HepG2 (cell line): ENCODE measurements around the gene PLCB2. TPM values are rescaled to one million over a fixed set of nuclear protein-coding genes. Genes with fewer than 3 reads are reported as not detected.

Experiments
- AKAP8 ChIP-seq: sonication (generic); formaldehyde crosslinking; IDR thresholded peaks from 2 replicates; pipeline ENCODE4 v1.5.1; 2020; ENCODE audit warnings: mild to moderate bottlenecking, missing genetic modification reagents
- ARHGAP35 ChIP-seq: sonication (generic); formaldehyde crosslinking; IDR thresholded peaks from 2 replicates; pipeline ENCODE4 v1.9.0; 2022; ENCODE audit warnings: mild to moderate bottlenecking, inconsistent platforms, moderate library complexity, missing genetic modification reagents, borderline replicate concordance
- ARID5B ChIP-seq: IDR thresholded peaks from 2 replicates; pipeline ENCODE4 v1.4.0; 2020; ENCODE audit warnings: mild to moderate bottlenecking, missing genetic modification reagents
- ARNT ChIP-seq: fragments of 450-650 bp; IDR thresholded peaks from 2 replicates; pipeline ENCODE4 v1.6.1; 2017
- CEBPZ ChIP-seq: IDR thresholded peaks from 2 replicates; pipeline ENCODE4 v1.6.1; 2012; ENCODE audit warnings: low read length, improper control_type of control experiment
- FOXK2 ChIP-seq: fragments of 450-650 bp; IDR thresholded peaks from 2 replicates; pipeline ENCODE4 v1.6.1; 2016
- HNRNPK ChIP-seq: fragments of 200-400 bp; formaldehyde crosslinking; IDR thresholded peaks from 2 replicates; pipeline ENCODE4 v1.6.1; 2018; ENCODE audit warnings: low read length, low read depth, moderate library complexity, mild to moderate bottlenecking; ENCODE audit not compliant: poor library complexity, severe bottlenecking
- LCORL ChIP-seq, 2 experiments: fragments of 450-650 bp in 1 of 2; sonication (generic) in 1 of 2; formaldehyde crosslinking in 1 of 2; IDR thresholded peaks; 2 replicates each; pipeline versions ENCODE4 v1.5.0 to v1.6.1; 2017 to 2020; ENCODE audit warnings: antibody characterized with exemption in 1 of 2, missing genetic modification reagents in 1 of 2
- MED8 ChIP-seq: sonication (generic); formaldehyde crosslinking; IDR thresholded peaks from 2 replicates; pipeline ENCODE4 v1.8.1; 2023; ENCODE audit warnings: mild to moderate bottlenecking, missing genetic modification reagents; ENCODE audit not compliant: insufficient replicate concordance
- NR3C1 ChIP-seq: sonication (generic); formaldehyde crosslinking; IDR thresholded peaks from 2 replicates; pipeline ENCODE4 v1.4.0; 2020; ENCODE audit warnings: missing genetic modification reagents
- PCBP2 ChIP-seq: fragments of 200-400 bp; formaldehyde crosslinking; optimal IDR thresholded peaks from 2 replicates; pipeline ENCODE3; 2018; ENCODE audit warnings: low read length, low read depth; ENCODE audit not compliant: poor library complexity, severe bottlenecking
- PPARG ChIP-seq: conservative IDR thresholded peaks from 2 replicates; pipeline ENCODE4 v1.6.1; 2016; ENCODE audit warnings: missing biosample characterization, missing genetic modification reagents
- RFXAP ChIP-seq: sonication (generic); formaldehyde crosslinking; IDR thresholded peaks from 2 replicates; pipeline ENCODE4 v1.4.0; 2020; ENCODE audit warnings: missing genetic modification reagents, borderline replicate concordance
- SIN3A ChIP-seq: IDR thresholded peaks from 2 replicates; pipeline ENCODE4 v1.6.1; 2011; ENCODE audit warnings: low read depth, mild to moderate bottlenecking, control low read depth, low read length, borderline replicate concordance
- TBX3 ChIP-seq: fragments of 450-650 bp; IDR thresholded peaks from 2 replicates; pipeline ENCODE4 v1.6.1; 2017; ENCODE audit warnings: antibody characterized with exemption, mild to moderate bottlenecking, inconsistent platforms, borderline replicate concordance
- TCF7 ChIP-seq: sonication (generic); IDR thresholded peaks from 2 replicates; pipeline ENCODE4 v1.6.1; 2016; ENCODE audit warnings: antibody characterized with exemption, low read depth
- ZNF503 ChIP-seq: sonication (generic); formaldehyde crosslinking; IDR thresholded peaks from 2 replicates; pipeline ENCODE4 v1.4.0; 2020; ENCODE audit warnings: missing genetic modification reagents
- ZNF891 ChIP-seq: sonication (generic); formaldehyde crosslinking; IDR thresholded peaks from 2 replicates; pipeline ENCODE4 v1.5.0; 2020; ENCODE audit warnings: mild to moderate bottlenecking, missing genetic modification reagents
- ZSCAN21 ChIP-seq: sonication (generic); formaldehyde crosslinking; IDR thresholded peaks from 2 replicates; pipeline ENCODE4 v1.8.0; 2022; ENCODE audit warnings: mild to moderate bottlenecking, missing genetic modification reagents, moderate library complexity, borderline replicate concordance
- ZZZ3 ChIP-seq: sonication (generic); formaldehyde crosslinking; IDR thresholded peaks from 2 replicates; pipeline ENCODE4 v1.4.0; 2020; ENCODE audit warnings: missing genetic modification reagents, mild to moderate bottlenecking, borderline replicate concordance
- polyA plus RNA-seq, 8 experiments: library from polyadenylated mRNA; depleted of rRNA in 3 of 8; stranded (reverse) in 7 of 8; unstranded in 1 of 8; fragments of >200 nt; fragmentation: Illumina TruSeq in 4 of 8; extraction: Trizol in 4 of 8; gene quantifications; 2 replicates each; pipeline versions ENCODE4 v1.2.1 to v1.2.3, GENCODE V29; 2011 to 2016; ENCODE audit warnings: low read depth in 4 of 8, missing spikeins in 1 of 8, mixed read lengths in 1 of 8; ENCODE audit not compliant: insufficient read depth in 1 of 8
- total RNA-seq, 5 experiments: library from RNA; depleted of rRNA; stranded (reverse); fragments of >200 nt; fragmentation: Illumina TruSeq; extraction: Trizol; gene quantifications; 2 replicates each; pipeline ENCODE4 v1.2.3, GENCODE V29; 2016; ENCODE audit warnings: low read depth in 1 of 5

Gene PLCB2
- total and polyA plus RNA-seq, 2 of the 13 experiments (the other 11 are each of a cell fraction or from before 2014, with no cell fraction given) = 0.11 TPM; not detected in 1

DNA sequence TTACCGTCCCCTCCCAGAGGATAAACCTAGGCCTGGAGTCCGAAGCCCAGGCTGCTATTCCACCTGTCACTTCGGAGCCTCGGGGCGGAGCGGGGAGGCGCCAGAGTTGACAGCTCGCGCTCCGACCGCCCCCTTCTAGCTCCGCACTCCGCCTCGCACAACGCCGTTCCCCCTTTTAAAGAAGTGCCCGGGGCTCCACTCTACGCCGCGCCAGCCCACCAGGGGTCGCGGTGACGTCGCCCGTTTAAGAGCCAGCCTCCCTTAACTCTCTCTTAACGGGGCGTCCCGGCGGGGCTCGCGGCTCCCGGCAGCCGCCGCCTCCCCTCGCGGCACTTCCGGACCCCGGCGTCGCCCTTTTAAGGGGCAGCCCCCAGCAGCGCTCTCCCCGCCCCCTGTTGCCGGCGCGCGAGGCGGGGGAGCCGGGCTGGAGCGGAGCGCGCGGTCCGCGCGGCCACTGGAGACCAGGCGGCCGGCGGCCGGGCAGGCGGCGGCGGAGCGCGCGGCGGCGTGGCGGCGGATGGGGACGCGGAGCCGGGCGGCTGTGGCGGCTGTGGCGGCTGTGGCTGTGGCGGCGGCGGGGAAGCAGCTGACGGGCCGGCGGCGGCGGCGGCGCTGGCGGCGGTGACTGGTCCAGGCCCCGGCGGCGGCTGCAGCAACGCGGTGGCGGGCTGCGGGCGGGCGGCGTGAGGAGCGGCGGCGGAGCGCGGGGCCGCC lies 15.7 kb upstream of the PLCB2 start, which contains the start of gene INAFM2 (continued):
- TF ChIP-seq RFXAP (peak; percentile 82), ZSCAN21 (CRISPR knock-in tag) (no peak), CEBPZ (no peak), NR3C1 (CRISPR knock-in tag) (no peak), LCORL (IDR thresholded peaks at IDR 0.05) (no peak), LCORL (CRISPR knock-in tag; IDR thresholded peaks at IDR 0.05) (0 out of 2 replicates have a peak, but pooled peaks have one; percentile 15), ZNF891 (no peak), MED8 (CRISPR knock-in tag) (no peak), ZNF503 (CRISPR knock-in tag) (peak; percentile 70; the same call in 1 of the 2 replicates), TCF7 (no peak), HNRNPK (peak; percentile 77), ARHGAP35 (CRISPR knock-in tag) (no peak), ZZZ3 (CRISPR knock-in tag) (0 out of 2 replicates have a peak, but pooled peaks have one; percentile 33), SIN3A (peak; percentile 83), ARNT (no peak), TBX3 (peak; percentile 51; the same call in 1 of the 2 replicates), ARID5B (CRISPR knock-in tag) (peak; percentile 48; the same call in 1 of the 2 replicates), AKAP8 (no peak), FOXK2 (no peak), PPARG (0 out of 2 replicates have a peak, but pooled peaks have one; percentile 30), PCBP2 (no peak)
